GM20000 (cell line): ENCODE results near the gene PICALM.

ENCODE experiments used
- DNase-seq: peaks from one replicate; pipeline ENCODE4 v3.0.0; 2012; ENCODE audit warnings: low spot score
- CTCF ChIP-seq: IDR thresholded peaks from 2 replicates; pipeline ENCODE4 v1.5.1; 2012; ENCODE audit warnings: mild to moderate bottlenecking, control low read depth; ENCODE audit errors: extremely low read depth, missing control alignments

PICALM gene

DNA sequence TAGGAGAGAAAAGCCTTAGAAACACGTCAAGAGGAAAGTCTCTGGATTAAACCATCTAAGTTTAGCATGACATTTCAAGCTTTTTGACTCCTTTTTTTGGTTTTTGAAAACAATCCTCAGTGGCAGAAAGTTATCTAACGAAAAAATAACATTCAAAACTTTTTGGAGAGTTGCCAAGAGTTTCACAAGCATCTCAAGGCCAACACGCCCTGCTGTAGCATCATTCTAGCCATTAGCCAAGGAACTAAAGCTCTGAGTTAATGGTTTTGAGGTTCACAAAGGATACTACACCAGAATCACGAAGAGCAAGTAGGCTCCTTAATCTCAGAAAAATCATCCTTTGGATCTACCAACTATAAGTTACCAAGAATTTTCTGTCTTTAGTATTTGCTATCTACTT lies 94.8 kb downstream of the PICALM start:
- DNase-seq: no peak
- no peak for TF ChIP-seq CTCF

DNA sequence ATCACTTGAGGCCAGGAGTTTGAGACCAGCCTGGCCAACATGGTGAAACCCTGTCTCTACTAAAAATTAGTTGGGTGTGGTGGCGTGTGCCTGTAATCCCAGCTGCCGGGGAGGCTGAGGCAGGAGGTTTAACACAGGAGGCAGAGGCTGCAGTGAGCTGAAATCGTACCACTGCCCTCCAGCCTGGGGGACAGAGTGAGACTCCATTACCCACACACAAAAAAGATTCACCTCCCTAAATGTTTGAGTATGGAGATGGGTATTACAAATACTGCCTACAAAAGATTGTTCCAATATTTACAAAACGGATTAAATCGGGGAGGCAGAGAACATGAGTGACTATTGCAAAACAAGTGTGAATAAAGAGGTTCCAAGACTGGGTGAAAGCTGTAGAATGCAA lies 98.3 kb downstream of the PICALM start:
- TF ChIP-seq CTCF: no peak
- DNase-seq: no peak

DNA sequence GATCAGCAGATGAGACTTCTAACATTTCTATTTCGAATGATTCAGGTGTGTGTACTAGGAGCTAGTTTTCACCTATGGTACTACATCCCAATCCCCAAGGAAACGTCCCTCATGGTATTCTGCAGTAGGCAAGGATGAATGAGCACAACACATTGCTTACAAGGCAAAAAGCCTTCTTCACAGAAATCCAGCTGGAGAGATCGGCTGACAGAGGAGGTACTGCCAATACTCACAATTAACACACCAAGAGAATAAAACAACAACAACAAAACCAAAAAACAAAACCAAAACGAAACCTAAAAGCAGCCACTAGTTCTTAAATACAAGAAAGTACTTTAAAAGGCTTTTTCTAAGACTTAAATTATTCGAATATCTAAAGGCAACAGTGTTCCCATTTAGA lies 101.4 kb downstream of the PICALM start:
- no peak for DNase-seq

GRCh38 chr11:85965202-85965601 lies 103.7 kb downstream of the PICALM start:
- DNase-seq: no peak
- TF ChIP-seq CTCF: no peak

More for the DNA sequence above, 101.4 kb downstream of the PICALM start:
- no peak for TF ChIP-seq CTCF

- TF ChIP-seq CTCF: no peak
- DNase-seq: no peak
Measured at GRCh38 chr11:85961930-85962363, 106.9 kb downstream of the PICALM start.

DNA sequence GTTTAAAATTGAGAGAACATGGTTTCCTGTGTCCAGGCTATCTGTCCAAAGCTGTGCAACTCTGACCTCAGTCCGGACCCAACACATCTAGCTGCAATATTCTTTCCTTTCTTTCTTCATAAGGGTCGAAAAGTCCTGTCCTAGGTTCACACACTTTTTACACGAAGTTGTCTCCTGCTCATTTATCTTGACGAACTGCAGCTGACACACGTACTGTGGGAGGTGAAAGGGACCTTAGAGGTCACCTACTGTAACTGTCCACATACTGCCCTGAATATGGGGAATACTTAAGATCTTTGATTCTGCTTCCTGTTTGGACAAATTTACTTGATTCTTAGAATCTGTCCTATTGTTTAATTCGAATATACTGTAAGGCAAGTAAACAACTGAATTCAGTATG lies 107.8 kb downstream of the PICALM start:
- no peak for TF ChIP-seq CTCF
- DNase-seq: no peak

DNA sequence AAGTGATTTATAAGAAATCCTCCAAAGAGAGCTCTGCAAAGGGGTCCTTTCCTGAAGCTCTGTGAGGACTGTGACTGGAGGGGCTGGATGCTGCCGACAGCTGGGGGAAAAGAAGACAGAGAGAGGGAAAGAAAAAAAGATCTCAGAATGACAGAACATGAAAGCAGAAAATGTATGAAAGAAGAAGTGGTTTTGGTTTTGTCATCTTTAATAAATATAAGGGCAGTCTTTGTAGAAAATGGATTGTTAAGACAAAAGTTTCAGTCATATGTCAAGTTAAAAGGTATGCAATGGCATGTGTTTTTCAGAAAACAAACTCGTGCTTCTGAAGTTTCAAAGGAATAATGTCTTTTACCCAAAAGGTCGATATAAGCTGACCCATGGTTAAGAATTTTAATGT lies 108.2 kb downstream of the PICALM start:
- TF ChIP-seq CTCF: no peak
- no peak for DNase-seq

DNA sequence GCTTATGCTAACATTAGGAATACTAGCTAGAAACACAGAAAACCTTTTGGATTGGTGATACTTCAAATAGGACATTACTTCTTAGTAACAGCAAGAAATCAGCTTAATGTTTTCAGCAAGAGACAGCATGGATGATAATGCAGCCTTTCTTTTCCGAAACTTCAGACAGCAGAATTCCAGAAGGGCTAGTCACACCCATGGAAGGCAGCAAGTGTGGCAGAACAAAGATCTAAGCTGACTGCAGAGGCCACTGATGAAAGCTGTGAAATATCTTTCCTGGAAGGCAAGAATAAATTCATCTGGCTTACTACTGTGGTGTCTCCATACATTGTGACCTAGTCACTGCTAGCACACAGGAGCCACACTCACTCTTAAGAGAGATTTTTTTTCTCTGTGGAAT lies 113.4 kb downstream of the PICALM start:
- no peak for TF ChIP-seq CTCF
- DNase-seq: no peak
